GM12872 (cell line): ENCODE measurements around the gene TSPAN2.

Experiments
- TF ChIP-seq, protein P1 (sequence below): IDR thresholded peaks from 3 replicates; pipeline ENCODE4 v1.5.1; 2011; ENCODE audit warnings: low read depth, mild to moderate bottlenecking, low read length, moderate library complexity; ENCODE audit not compliant: insufficient read depth

The TSPAN2 gene

DNA sequence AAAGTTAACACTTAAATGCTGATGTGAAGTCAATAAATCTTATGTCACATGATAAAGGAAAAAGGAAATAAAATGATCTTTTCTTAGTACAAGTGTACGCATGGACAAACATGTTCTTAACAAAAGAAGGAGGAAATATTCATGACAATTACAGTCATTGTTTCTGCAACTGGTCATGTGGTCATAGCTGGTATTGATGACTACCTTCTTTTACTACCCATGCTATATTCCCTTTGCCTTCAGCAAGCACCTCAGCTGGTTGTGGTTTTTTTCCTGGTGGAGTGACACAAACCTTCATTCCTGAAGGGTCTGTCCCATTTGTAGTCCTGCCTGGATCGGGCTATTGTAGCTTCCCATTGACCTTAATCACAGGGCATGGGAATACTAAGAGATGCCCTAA lies 83.1 kb downstream of the TSPAN2 start:
- TF ChIP-seq, protein P1, sequence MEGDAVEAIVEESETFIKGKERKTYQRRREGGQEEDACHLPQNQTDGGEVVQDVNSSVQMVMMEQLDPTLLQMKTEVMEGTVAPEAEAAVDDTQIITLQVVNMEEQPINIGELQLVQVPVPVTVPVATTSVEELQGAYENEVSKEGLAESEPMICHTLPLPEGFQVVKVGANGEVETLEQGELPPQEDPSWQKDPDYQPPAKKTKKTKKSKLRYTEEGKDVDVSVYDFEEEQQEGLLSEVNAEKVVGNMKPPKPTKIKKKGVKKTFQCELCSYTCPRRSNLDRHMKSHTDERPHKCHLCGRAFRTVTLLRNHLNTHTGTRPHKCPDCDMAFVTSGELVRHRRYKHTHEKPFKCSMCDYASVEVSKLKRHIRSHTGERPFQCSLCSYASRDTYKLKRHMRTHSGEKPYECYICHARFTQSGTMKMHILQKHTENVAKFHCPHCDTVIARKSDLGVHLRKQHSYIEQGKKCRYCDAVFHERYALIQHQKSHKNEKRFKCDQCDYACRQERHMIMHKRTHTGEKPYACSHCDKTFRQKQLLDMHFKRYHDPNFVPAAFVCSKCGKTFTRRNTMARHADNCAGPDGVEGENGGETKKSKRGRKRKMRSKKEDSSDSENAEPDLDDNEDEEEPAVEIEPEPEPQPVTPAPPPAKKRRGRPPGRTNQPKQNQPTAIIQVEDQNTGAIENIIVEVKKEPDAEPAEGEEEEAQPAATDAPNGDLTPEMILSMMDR = no peak
